DOHH2 (cell line): ENCODE data around the gene PXDC1.

Experiments used
- EZH2phosphoT487 ChIP-seq: fragments of 200-600 bp; sonication (generic); IDR thresholded peaks from 2 replicates; pipeline ENCODE4 v1.6.1; 2017; ENCODE audit warnings: borderline replicate concordance, mild to moderate bottlenecking, antibody characterized with exemption, low read length, moderate library complexity, mixed read lengths
- TF ChIP-seq, protein P1 (sequence below): fragments of 200-600 bp; sonication (generic); IDR thresholded peaks from one replicate; pipeline ENCODE4 v1.5.1; 2014; ENCODE audit warnings: antibody characterized with exemption, mild to moderate bottlenecking, low read depth, low read length; ENCODE audit not compliant: poor library complexity, severe bottlenecking

DNA sequence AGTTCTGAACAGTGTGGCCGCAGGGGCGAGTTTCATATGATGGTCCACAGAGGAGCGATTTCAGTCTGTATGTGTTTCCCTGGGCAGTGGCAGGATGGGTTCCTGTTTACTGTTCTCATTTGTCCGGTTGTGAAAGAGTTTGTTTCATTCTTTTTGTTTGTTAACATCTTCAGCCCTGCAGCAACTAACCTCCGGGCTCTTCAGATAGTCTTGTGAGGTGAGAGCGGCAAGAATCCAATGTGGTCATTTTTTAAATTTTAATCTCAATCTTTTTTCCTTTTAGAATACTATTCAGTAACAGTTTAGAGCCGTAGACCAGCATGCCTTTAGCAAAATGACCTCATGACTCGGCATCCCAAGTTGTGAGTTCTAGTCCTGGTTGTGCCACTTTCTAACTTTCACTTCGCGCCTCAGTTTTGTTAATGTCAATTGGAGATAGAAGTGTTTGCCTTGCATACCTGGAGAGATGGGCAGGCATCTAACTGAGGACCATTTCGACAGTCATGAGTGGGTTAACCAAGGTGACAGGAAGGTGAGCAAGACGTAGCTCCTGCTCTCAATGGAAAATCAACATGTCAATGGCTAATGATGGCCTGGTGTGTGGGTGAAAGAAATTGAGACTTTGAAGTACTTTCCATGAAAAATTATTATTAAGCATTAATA lies 38.5 kb upstream of the PXDC1 start:
- TF ChIP-seq, protein P1, sequence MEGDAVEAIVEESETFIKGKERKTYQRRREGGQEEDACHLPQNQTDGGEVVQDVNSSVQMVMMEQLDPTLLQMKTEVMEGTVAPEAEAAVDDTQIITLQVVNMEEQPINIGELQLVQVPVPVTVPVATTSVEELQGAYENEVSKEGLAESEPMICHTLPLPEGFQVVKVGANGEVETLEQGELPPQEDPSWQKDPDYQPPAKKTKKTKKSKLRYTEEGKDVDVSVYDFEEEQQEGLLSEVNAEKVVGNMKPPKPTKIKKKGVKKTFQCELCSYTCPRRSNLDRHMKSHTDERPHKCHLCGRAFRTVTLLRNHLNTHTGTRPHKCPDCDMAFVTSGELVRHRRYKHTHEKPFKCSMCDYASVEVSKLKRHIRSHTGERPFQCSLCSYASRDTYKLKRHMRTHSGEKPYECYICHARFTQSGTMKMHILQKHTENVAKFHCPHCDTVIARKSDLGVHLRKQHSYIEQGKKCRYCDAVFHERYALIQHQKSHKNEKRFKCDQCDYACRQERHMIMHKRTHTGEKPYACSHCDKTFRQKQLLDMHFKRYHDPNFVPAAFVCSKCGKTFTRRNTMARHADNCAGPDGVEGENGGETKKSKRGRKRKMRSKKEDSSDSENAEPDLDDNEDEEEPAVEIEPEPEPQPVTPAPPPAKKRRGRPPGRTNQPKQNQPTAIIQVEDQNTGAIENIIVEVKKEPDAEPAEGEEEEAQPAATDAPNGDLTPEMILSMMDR = no peak
- TF ChIP-seq EZH2phosphoT487 = no peak
